ENCODE measurements around the gene SLC38A6. TPM values are rescaled to one million over a fixed set of nuclear protein-coding genes. Genes with fewer than 3 reads are reported as not detected.

SLC38A6 gene
- total RNA-seq, 1 experiment from 2014 or later = 6.0 TPM

- Histone ChIP-seq H4K8ac (replicated peaks; ENCODE audit: insufficient read length, low read depth, low read length) (no peak overlapping the region), H2AK5ac (ENCODE audit: insufficient read length, low read length) (no peak overlapping the region), H3K9me3 (ENCODE audit: control insufficient read depth, low read depth, low read length) (no peaks in the 10 kb centered on the region), H2AFZ (ENCODE audit: low read length) (no peak overlapping the region), H3K23ac (ENCODE audit: insufficient read length, low read depth, low read length) (no peak overlapping the region), H3K4me1 (ENCODE audit: insufficient read depth, low read length) (peaks cover 3% of the 10 kb centered on the region; the same call in 1 of the 2 replicates), H3K4me2 (ENCODE audit: insufficient read depth, insufficient read length, low read length) (no peak overlapping the region), H3T11ph (ENCODE audit: low read length) (no peak overlapping the region), H3K27me3 (ENCODE audit: insufficient read depth, low read length) (no peaks in the 10 kb centered on the region), H2BK12ac (ENCODE audit: insufficient read length, low read depth, low read length) (no peak overlapping the region), H3K23me2 (ENCODE audit: insufficient read length, low read depth, low read length, poor library complexity, severe bottlenecking) (no peaks in the 10 kb centered on the region), H3K27ac (ENCODE audit: insufficient read length, low read depth, low read length) (no peak overlapping the region), H2BK20ac (ENCODE audit: low read depth, low read length, poor library complexity, severe bottlenecking) (no peak overlapping the region), H4K5ac (ENCODE audit: insufficient read length, low read depth, low read length) (no peak overlapping the region), H3K14ac (ENCODE audit: insufficient read depth, low read length) (no peak overlapping the region), H4K20me1 (ENCODE audit: control insufficient read depth, insufficient read depth, insufficient read length) (no peaks in the 10 kb centered on the region), H2BK5ac (ENCODE audit: insufficient read length, low read length) (no peak overlapping the region), H4K91ac (ENCODE audit: insufficient read length, low read depth, low read length) (no peak overlapping the region), H2BK15ac (ENCODE audit: low read depth, low read length) (no peak overlapping the region), H3K4ac (ENCODE audit: low read depth, low read length) (no peak overlapping the region), H3K79me2 (ENCODE audit: insufficient read depth, low read length) (no peaks in the 10 kb centered on the region), H2BK120ac (ENCODE audit: low read depth, low read length, poor library complexity, severe bottlenecking) (no peak overlapping the region), H3K18ac (ENCODE audit: insufficient read length, low read depth, low read length) (no peak overlapping the region), H3K79me1 (ENCODE audit: insufficient read depth, low read depth, low read length, poor library complexity, severe bottlenecking) (no peaks in the 10 kb centered on the region), H3K9ac (ENCODE audit: extremely low read depth, insufficient read length, low read length) (no peak overlapping the region), H3K56ac (ENCODE audit: insufficient read length, low read depth, low read length) (no peak overlapping the region)
- H3K4me1 Mint-ChIP-seq = peaks cover 7% of the 10 kb centered on the region in 2 experiments; a peak in 3 of 4 replicates
- peak overlapping the region in 2 of 3 experiments; percentile 55 to 64; a peak in 2 of 7 replicates for H3K27ac Mint-ChIP-seq
- no peak for DNase-seq
- no peak overlapping the region for H3K4me3 Mint-ChIP-seq
- no peaks in the 10 kb centered on the region for H3K36me3 Mint-ChIP-seq (ENCODE audit: insufficient read depth in 1 of 3, low read depth in 3 of 3)
- no peaks in the 10 kb centered on the region for H3K27me3 Mint-ChIP-seq (ENCODE audit: low read depth)
- H3K9me3 Mint-ChIP-seq = no peaks in the 10 kb centered on the region
- TF ChIP-seq CTCF (conservative IDR thresholded peaks at IDR 0.05) = no peak
- WGBS (ENCODE audit: extremely low coverage, insufficient read length, low lambda C conversion rate) = no CpG with 5 or more reads among the region's 3 CpGs
These were observed 60.7 kb downstream of the SLC38A6 start for GRCh38 chr14:61041704-61042103.
